Activated naive CD4-positive, alpha-beta T cell treated with anti-CD3 and anti-CD28 coated beads for 36 hours (primary cell): ENCODE data around the gene BCOR. TPM values are rescaled to one million over a fixed set of nuclear protein-coding genes. Genes with fewer than 3 reads are reported as not detected.

Experiments
- CTCF ChIA-PET: fragments of 350-600 bp; sonication (Branson Sonifier 250); formaldehyde crosslinking; loops from one replicate; lab custom pipeline; 2021; ENCODE audit warnings: antibody characterized with exemption; lab: Charles Lee
- DNase-seq: peaks from one replicate; pipeline ENCODE4 v3.0.0-alpha.2; 2020
- H3K27ac Mint-ChIP-seq: one replicate; pipeline ENCODE4 v1.8.0; 2021; ENCODE audit warnings: mild to moderate bottlenecking, mixed read lengths
- H3K27me3 Mint-ChIP-seq: one replicate; pipeline ENCODE4 v1.8.0; 2021; ENCODE audit warnings: low read depth, mixed read lengths
- H3K36me3 Mint-ChIP-seq: one replicate; pipeline ENCODE4 v1.8.0; 2021; ENCODE audit warnings: low read depth, mixed read lengths
- H3K4me1 Mint-ChIP-seq: one replicate; pipeline ENCODE4 v1.8.0; 2021; ENCODE audit warnings: low read depth, mixed read lengths
- H3K4me3 Mint-ChIP-seq: one replicate; pipeline ENCODE4 v1.8.0; 2021; ENCODE audit warnings: mild to moderate bottlenecking, moderate library complexity, mixed read lengths
- H3K9me3 Mint-ChIP-seq: one replicate; pipeline ENCODE4 v1.8.0; 2021; ENCODE audit warnings: mixed read lengths
- intact Hi-C: fragments of 100-400 bp; cut with micrococcal nuclease; formaldehyde crosslinking; loops from one replicate; pipeline ENCODE4 v1.15.1; 2023
- total RNA-seq, 2 experiments: library from RNA; stranded (reverse); gene quantifications; one replicate each; pipeline ENCODE4 v1.2.3, GENCODE V29; 2021

The BCOR gene
- total RNA-seq, 2 experiments from 2014 or later: 29.1 to 29.9 TPM

- intact Hi-C loops: loop anchor here (5.0 kb wide), 2 partner anchors 159 to 359 kb away; no protein-coding TSS in a partner anchor
- Mint-ChIP-seq H3K27me3 (peaks cover 2% of the 10 kb centered on the region), H3K9me3 (no peaks in the 10 kb centered on the region), H3K36me3 (no peaks in the 10 kb centered on the region), H3K4me3 (peak overlapping the region; percentile 50), H3K4me1 (peaks cover 8% of the 10 kb centered on the region), H3K27ac (no peak overlapping the region)
- CTCF ChIA-PET: interaction anchor here (0.9 kb wide), 1 partner anchor 100 kb away, joined by 3 read pairs; no protein-coding TSS in a partner anchor
- DNase-seq: no peak
Measured at GRCh38 chrX:40108162-40108958, 10.6 kb upstream of the BCOR start.

- Mint-ChIP-seq H3K27ac (peak overlapping the region; percentile 71), H3K4me3 (peak overlapping the region; percentile 72), H3K9me3 (no peaks in the 10 kb centered on the region), H3K4me1 (peaks cover 8% of the 10 kb centered on the region), H3K27me3 (peaks cover 2% of the 10 kb centered on the region), H3K36me3 (no peaks in the 10 kb centered on the region)
- CTCF ChIA-PET: interaction anchor here (0.6 kb wide), 2 partner anchors 11 to 1333 kb away, joined by 3 to 4 read pairs; no protein-coding TSS in a partner anchor
- intact Hi-C loops: loop anchor here (2.0 to 5.0 kb wide), 3 partner anchors 67 to 360 kb away; no protein-coding TSS in a partner anchor
- peak; percentile 37 for DNase-seq
Measured at GRCh38 chrX:40107291-40108161, 9.8 kb upstream of the BCOR start.

- no peaks in the 10 kb centered on the region for H3K9me3 Mint-ChIP-seq
- peak overlapping the region; percentile 72 for H3K4me3 Mint-ChIP-seq
- CTCF ChIA-PET: interaction anchor here (0.6 kb wide), 2 partner anchors 12 to 1333 kb away, joined by 3 to 4 read pairs; no protein-coding TSS in a partner anchor
- peaks cover 2% of the 10 kb centered on the region for H3K27me3 Mint-ChIP-seq
- no peak for DNase-seq
- H3K36me3 Mint-ChIP-seq: no peaks in the 10 kb centered on the region
- peaks cover 8% of the 10 kb centered on the region for H3K4me1 Mint-ChIP-seq
- H3K27ac Mint-ChIP-seq: peak overlapping the region; percentile 71
- intact Hi-C loops: loop anchor here (1.0 to 5.0 kb wide), 5 partner anchors 8 to 361 kb away; no protein-coding TSS in a partner anchor
Measured at GRCh38 chrX:40106676-40107290, 9.0 kb upstream of the BCOR start.

GRCh38 chrX:40105835-40106675 is 8.3 kb upstream of the BCOR start:
- Mint-ChIP-seq H3K27me3 (peaks cover 2% of the 10 kb centered on the region), H3K4me3 (peak overlapping the region; percentile 72), H3K36me3 (no peaks in the 10 kb centered on the region), H3K27ac (peak overlapping the region; percentile 71), H3K4me1 (peaks cover 8% of the 10 kb centered on the region), H3K9me3 (no peaks in the 10 kb centered on the region)
- CTCF ChIA-PET: no interaction called here
- intact Hi-C loops: loop anchor here (1.0 to 5.0 kb wide), 5 partner anchors 8 to 361 kb away; no protein-coding TSS in a partner anchor
- peak; percentile 77 for DNase-seq

- H3K9me3 Mint-ChIP-seq: no peaks in the 10 kb centered on the region
- no peaks in the 10 kb centered on the region for H3K36me3 Mint-ChIP-seq
- DNase-seq: no peak
- intact Hi-C loops: loop anchor here (5.0 kb wide), 2 partner anchors 162 to 362 kb away; no protein-coding TSS in a partner anchor
- peak overlapping the region; percentile 67 for H3K4me3 Mint-ChIP-seq
- H3K27ac Mint-ChIP-seq: no peak overlapping the region
- CTCF ChIA-PET: interaction anchor here (0.6 kb wide), 1 partner anchor 263 kb away, joined by 3 read pairs; no protein-coding TSS in a partner anchor
- peaks cover 2% of the 10 kb centered on the region for H3K27me3 Mint-ChIP-seq
- peaks cover 10% of the 10 kb centered on the region for H3K4me1 Mint-ChIP-seq
Measured at GRCh38 chrX:40104985-40105834, 7.5 kb upstream of the BCOR start.

- no peak for DNase-seq
- no peaks in the 10 kb centered on the region for H3K9me3 Mint-ChIP-seq
- H3K36me3 Mint-ChIP-seq: no peaks in the 10 kb centered on the region
- no peak overlapping the region for H3K4me3 Mint-ChIP-seq
- intact Hi-C loops: no loop called here
- H3K27me3 Mint-ChIP-seq: peaks cover 2% of the 10 kb centered on the region
- CTCF ChIA-PET: interaction anchor here (0.6 to 1.7 kb wide), 2 partner anchors 11 to 263 kb away, joined by 3 to 5 read pairs; no protein-coding TSS in a partner anchor
- H3K27ac Mint-ChIP-seq: no peak overlapping the region
- peaks cover 14% of the 10 kb centered on the region for H3K4me1 Mint-ChIP-seq
Measured at GRCh38 chrX:40104630-40104984, 6.8 kb upstream of the BCOR start.

GRCh38 chrX:40103565-40104323 is 6.0 kb upstream of the BCOR start:
- no peak for DNase-seq
- CTCF ChIA-PET: interaction anchor here (1.7 kb wide), 1 partner anchor 10 kb away, joined by 5 read pairs; no protein-coding TSS in a partner anchor
- Mint-ChIP-seq H3K4me3 (no peak overlapping the region), H3K27ac (no peak overlapping the region), H3K27me3 (peaks cover 2% of the 10 kb centered on the region), H3K36me3 (no peaks in the 10 kb centered on the region), H3K9me3 (no peaks in the 10 kb centered on the region), H3K4me1 (peaks cover 18% of the 10 kb centered on the region)
- intact Hi-C loops: no loop called here

- CTCF ChIA-PET: interaction anchor here (1.7 kb wide), 1 partner anchor 9 kb away, joined by 5 read pairs; no protein-coding TSS in a partner anchor
- intact Hi-C loops: no loop called here
- Mint-ChIP-seq H3K27me3 (peaks cover 2% of the 10 kb centered on the region), H3K36me3 (no peaks in the 10 kb centered on the region), H3K4me1 (peaks cover 15% of the 10 kb centered on the region), H3K27ac (no peak overlapping the region), H3K4me3 (no peak overlapping the region), H3K9me3 (no peaks in the 10 kb centered on the region)
- DNase-seq: no peak
Measured at GRCh38 chrX:40102393-40103381, 4.9 kb upstream of the BCOR start.

GRCh38 chrX:40101430-40101802 is 3.7 kb upstream of the BCOR start:
- H3K36me3 Mint-ChIP-seq: no peaks in the 10 kb centered on the region
- no peak overlapping the region for H3K4me3 Mint-ChIP-seq
- CTCF ChIA-PET: no interaction called here
- DNase-seq: no peak
- no peaks in the 10 kb centered on the region for H3K27me3 Mint-ChIP-seq
- no peak overlapping the region for H3K27ac Mint-ChIP-seq
- peaks cover 12% of the 10 kb centered on the region for H3K4me1 Mint-ChIP-seq
- no peaks in the 10 kb centered on the region for H3K9me3 Mint-ChIP-seq
- intact Hi-C loops: no loop called here
